ENCODE data around the gene AGAP3. TPM values are rescaled to one million over a fixed set of nuclear protein-coding genes. Genes with fewer than 3 reads are reported as not detected.

Gene AGAP3
- total RNA-seq, 1 experiment from 2014 or later: 1.6 TPM

GRCh38 chr7:151074817-151075661 is 11.2 kb upstream of the AGAP3 start:
- no peak for DNase-seq
- H3K36me3 ChIP-seq (ENCODE audit: insufficient read depth, low read length): peaks cover 2% of the 10 kb centered on the region
- H3K27ac ChIP-seq (ENCODE audit: low read length): no peak overlapping the region
- no peak overlapping the region for H3K9ac ChIP-seq (ENCODE audit: low read length)
- H3K27me3 ChIP-seq (ENCODE audit: low read length): no peaks in the 10 kb centered on the region
- no peak overlapping the region for H3K4me2 ChIP-seq (ENCODE audit: low read depth, low read length, poor library complexity, severe bottlenecking)
- H3K9me2 ChIP-seq (replicated peaks; ENCODE audit: insufficient read depth, low read length): no peaks in the 10 kb centered on the region
- H3K4me3 ChIP-seq (ENCODE audit: low read length): no peak overlapping the region
- H3K79me2 ChIP-seq (ENCODE audit: low read length): peaks cover 17% of the 10 kb centered on the region
- peaks cover 13% of the 10 kb centered on the region for H3K4me1 ChIP-seq (ENCODE audit: low read length)
- peaks cover 4% of the 10 kb centered on the region; the same call in 1 of the 2 replicates for H4K20me1 ChIP-seq (ENCODE audit: insufficient read depth, low read depth, low read length)
- no peak overlapping the region for H2AFZ ChIP-seq (ENCODE audit: low read length)
- H3K9me3 ChIP-seq (ENCODE audit: low read length): no peaks in the 10 kb centered on the region

- no peaks in the 10 kb centered on the region for H3K9me2 ChIP-seq (replicated peaks; ENCODE audit: insufficient read depth, low read length)
- DNase-seq: no peak
- H3K4me2 ChIP-seq (ENCODE audit: low read depth, low read length, poor library complexity, severe bottlenecking): no peak overlapping the region
- peaks cover 2% of the 10 kb centered on the region for H3K36me3 ChIP-seq (ENCODE audit: insufficient read depth, low read length)
- no peak overlapping the region for H3K9ac ChIP-seq (ENCODE audit: low read length)
- no peaks in the 10 kb centered on the region for H3K27me3 ChIP-seq (ENCODE audit: low read length)
- H3K79me2 ChIP-seq (ENCODE audit: low read length): peaks cover 22% of the 10 kb centered on the region
- H3K4me3 ChIP-seq (ENCODE audit: low read length): no peak overlapping the region
- no peak overlapping the region for H2AFZ ChIP-seq (ENCODE audit: low read length)
- peaks cover 13% of the 10 kb centered on the region for H3K4me1 ChIP-seq (ENCODE audit: low read length)
- H3K27ac ChIP-seq (ENCODE audit: low read length): no peak overlapping the region
- H3K9me3 ChIP-seq (ENCODE audit: low read length): no peaks in the 10 kb centered on the region
- H4K20me1 ChIP-seq (ENCODE audit: insufficient read depth, low read depth, low read length): peaks cover 4% of the 10 kb centered on the region; the same call in 1 of the 2 replicates
Observed at GRCh38 chr7:151075662-151075971, 10.7 kb upstream of the AGAP3 start.

- no peak overlapping the region for H3K27ac ChIP-seq (ENCODE audit: low read length)
- no peak overlapping the region for H3K4me3 ChIP-seq (ENCODE audit: low read length)
- H3K4me2 ChIP-seq (ENCODE audit: low read depth, low read length, poor library complexity, severe bottlenecking): no peak overlapping the region
- H3K9me2 ChIP-seq (replicated peaks; ENCODE audit: insufficient read depth, low read length): no peaks in the 10 kb centered on the region
- H2AFZ ChIP-seq (ENCODE audit: low read length): no peak overlapping the region
- DNase-seq: no peak
- H3K27me3 ChIP-seq (ENCODE audit: low read length): no peaks in the 10 kb centered on the region
- H4K20me1 ChIP-seq (ENCODE audit: insufficient read depth, low read depth, low read length): peaks cover 4% of the 10 kb centered on the region; the same call in 1 of the 2 replicates
- H3K4me1 ChIP-seq (ENCODE audit: low read length): peaks cover 15% of the 10 kb centered on the region
- no peak overlapping the region for H3K9ac ChIP-seq (ENCODE audit: low read length)
- H3K36me3 ChIP-seq (ENCODE audit: insufficient read depth, low read length): peaks cover 2% of the 10 kb centered on the region
- H3K9me3 ChIP-seq (ENCODE audit: low read length): no peaks in the 10 kb centered on the region
- H3K79me2 ChIP-seq (ENCODE audit: low read length): peaks cover 22% of the 10 kb centered on the region
Observed at GRCh38 chr7:151075978-151076426, 10.3 kb upstream of the AGAP3 start.

GRCh38 chr7:151076863-151077704 is 9.2 kb upstream of the AGAP3 start:
- Histone ChIP-seq H3K9ac (ENCODE audit: low read length) (no peak overlapping the region), H3K36me3 (ENCODE audit: insufficient read depth, low read length) (peaks cover 2% of the 10 kb centered on the region), H3K4me3 (ENCODE audit: low read length) (no peak overlapping the region), H3K4me1 (ENCODE audit: low read length) (peaks cover 26% of the 10 kb centered on the region), H3K27ac (ENCODE audit: low read length) (no peak overlapping the region), H3K9me2 (replicated peaks; ENCODE audit: insufficient read depth, low read length) (no peaks in the 10 kb centered on the region), H2AFZ (ENCODE audit: low read length) (no peak overlapping the region), H3K27me3 (ENCODE audit: low read length) (no peaks in the 10 kb centered on the region), H3K9me3 (ENCODE audit: low read length) (no peaks in the 10 kb centered on the region), H3K4me2 (ENCODE audit: low read depth, low read length, poor library complexity, severe bottlenecking) (no peak overlapping the region), H4K20me1 (ENCODE audit: insufficient read depth, low read depth, low read length) (peaks cover 4% of the 10 kb centered on the region; the same call in 1 of the 2 replicates), H3K79me2 (ENCODE audit: low read length) (peaks cover 30% of the 10 kb centered on the region)
- DNase-seq: no peak

GRCh38 chr7:151077705-151078232 is 8.5 kb upstream of the AGAP3 start:
- Histone ChIP-seq H3K27ac (ENCODE audit: low read length) (no peak overlapping the region), H3K4me2 (ENCODE audit: low read depth, low read length, poor library complexity, severe bottlenecking) (no peak overlapping the region), H3K4me1 (ENCODE audit: low read length) (peaks cover 32% of the 10 kb centered on the region), H3K9ac (ENCODE audit: low read length) (no peak overlapping the region), H2AFZ (ENCODE audit: low read length) (no peak overlapping the region), H4K20me1 (ENCODE audit: insufficient read depth, low read depth, low read length) (peaks cover 4% of the 10 kb centered on the region; the same call in 1 of the 2 replicates), H3K4me3 (ENCODE audit: low read length) (no peak overlapping the region), H3K9me2 (replicated peaks; ENCODE audit: insufficient read depth, low read length) (no peaks in the 10 kb centered on the region), H3K9me3 (ENCODE audit: low read length) (no peaks in the 10 kb centered on the region), H3K36me3 (ENCODE audit: insufficient read depth, low read length) (peaks cover 2% of the 10 kb centered on the region), H3K27me3 (ENCODE audit: low read length) (no peaks in the 10 kb centered on the region), H3K79me2 (ENCODE audit: low read length) (peaks cover 37% of the 10 kb centered on the region)
- DNase-seq: no peak

- Histone ChIP-seq H3K27ac (ENCODE audit: low read length) (no peak overlapping the region), H3K9me3 (ENCODE audit: low read length) (no peaks in the 10 kb centered on the region), H3K4me3 (ENCODE audit: low read length) (no peak overlapping the region; the same call in 1 of the 2 replicates), H3K4me2 (ENCODE audit: low read depth, low read length, poor library complexity, severe bottlenecking) (peak overlapping the region; percentile 77), H3K9ac (ENCODE audit: low read length) (0 out of 2 replicates have a peak overlapping the region, but pooled peaks have one; percentile 94), H2AFZ (ENCODE audit: low read length) (no peak overlapping the region), H3K79me2 (ENCODE audit: low read length) (peaks cover 41% of the 10 kb centered on the region), H3K9me2 (replicated peaks; ENCODE audit: insufficient read depth, low read length) (no peaks in the 10 kb centered on the region), H3K4me1 (ENCODE audit: low read length) (peaks cover 32% of the 10 kb centered on the region), H3K27me3 (ENCODE audit: low read length) (no peaks in the 10 kb centered on the region), H4K20me1 (ENCODE audit: insufficient read depth, low read depth, low read length) (peaks cover 4% of the 10 kb centered on the region; the same call in 1 of the 2 replicates), H3K36me3 (ENCODE audit: insufficient read depth, low read length) (peaks cover 2% of the 10 kb centered on the region)
- DNase-seq: peak; percentile 58
Observed at GRCh38 chr7:151078233-151079040, 7.8 kb upstream of the AGAP3 start.

GRCh38 chr7:151079199-151079910 is 6.9 kb upstream of the AGAP3 start:
- peaks cover 4% of the 10 kb centered on the region; the same call in 1 of the 2 replicates for H4K20me1 ChIP-seq (ENCODE audit: insufficient read depth, low read depth, low read length)
- no peak for DNase-seq
- peaks cover 41% of the 10 kb centered on the region for H3K79me2 ChIP-seq (ENCODE audit: low read length)
- peak overlapping the region; percentile 77 for H3K4me2 ChIP-seq (ENCODE audit: low read depth, low read length, poor library complexity, severe bottlenecking)
- peak overlapping the region; percentile 94 for H3K9ac ChIP-seq (ENCODE audit: low read length)
- peaks cover 2% of the 10 kb centered on the region for H3K36me3 ChIP-seq (ENCODE audit: insufficient read depth, low read length)
- H3K27me3 ChIP-seq (ENCODE audit: low read length): no peaks in the 10 kb centered on the region
- H3K27ac ChIP-seq (ENCODE audit: low read length): no peak overlapping the region
- no peaks in the 10 kb centered on the region for H3K9me3 ChIP-seq (ENCODE audit: low read length)
- H3K4me3 ChIP-seq (ENCODE audit: low read length): peak overlapping the region; percentile 93
- H3K9me2 ChIP-seq (replicated peaks; ENCODE audit: insufficient read depth, low read length): no peaks in the 10 kb centered on the region
- H2AFZ ChIP-seq (ENCODE audit: low read length): no peak overlapping the region
- peaks cover 39% of the 10 kb centered on the region for H3K4me1 ChIP-seq (ENCODE audit: low read length)
